Transverse colon (tissue), 4 donors: ENCODE results near the gene GLI2.

Source experiments
- CTCF ChIP-seq, 5 experiments: fragments of 200-600 bp in 3 of 5; fragments of 450-650 bp in 2 of 5; sonication (generic) in 3 of 5; IDR thresholded peaks; 1 replicate in 2 of 5; 2 replicates in 3 of 5; pipeline ENCODE4 v1.5.1; 2016 to 2017; ENCODE audit warnings: antibody characterized with exemption in 5 of 5, inconsistent platforms in 3 of 5, mild to moderate bottlenecking in 2 of 5, moderate library complexity in 1 of 5
- EP300 ChIP-seq: sonication (generic); formaldehyde crosslinking; IDR thresholded peaks from one replicate; pipeline ENCODE4 v1.6.1; 2017; ENCODE audit warnings: antibody characterized with exemption, low read depth
- POLR2A ChIP-seq: fragments of 450-650 bp; IDR thresholded peaks from one replicate; pipeline ENCODE4 v1.6.1; 2016; ENCODE audit warnings: antibody characterized with exemption, mild to moderate bottlenecking, moderate library complexity
- POLR2AphosphoS5 ChIP-seq, 3 donors: sonication (generic); formaldehyde crosslinking; IDR thresholded peaks; one replicate each; pipeline ENCODE4 v1.6.1; 2016; ENCODE audit warnings: antibody characterized with exemption in 3 of 3

GRCh38 chr2:120702061-120702460 is 33.6 kb upstream of the GLI2 start:
- TF ChIP-seq CTCF (IDR thresholded peaks at IDR 0.05): no peak
- TF ChIP-seq POLR2AphosphoS5 (IDR thresholded peaks at IDR 0.05): no peak
- TF ChIP-seq POLR2A: no peak
- no peak for TF ChIP-seq EP300
